H1 (cell line): ENCODE results near the gene ARMC9. TPM values are rescaled to one million over a fixed set of nuclear protein-coding genes. Genes with fewer than 3 reads are reported as not detected.

ENCODE experiments used
- ATF2 ChIP-seq: IDR thresholded peaks from 2 replicates; pipeline ENCODE4 v1.6.1; 2012; ENCODE audit warnings: low read length, inconsistent platforms
- BCL11A ChIP-seq, 2 experiments: IDR thresholded peaks; one replicate each; pipeline ENCODE4 v1.6.1; 2011; ENCODE audit warnings: low read depth in 2 of 2, low read length in 2 of 2, mild to moderate bottlenecking in 2 of 2
- CHD7 ChIP-seq: fragments of 300-600 bp; sonication (generic); IDR thresholded peaks from 2 replicates; pipeline ENCODE4 v1.7.1; 2012; ENCODE audit warnings: low read length, moderate library complexity, mild to moderate bottlenecking, inconsistent platforms; ENCODE audit not compliant: insufficient replicate concordance
- FOSL1 ChIP-seq: IDR thresholded peaks from 2 replicates; pipeline ENCODE4 v1.6.1; 2011; ENCODE audit warnings: mild to moderate bottlenecking, low read depth, low read length, moderate library complexity; ENCODE audit not compliant: insufficient read depth
- RAD21 ChIP-seq, 2 experiments: IDR thresholded peaks in 1 of 2; conservative IDR thresholded peaks in 1 of 2; 2 replicates each; pipeline ENCODE4 v1.6.1; 2011; ENCODE audit warnings: low read depth in 2 of 2, low read length in 2 of 2, improper control_type of control experiment in 1 of 2, inconsistent platforms in 1 of 2, mild to moderate bottlenecking in 1 of 2, moderate library complexity in 1 of 2
- SP4 ChIP-seq: IDR thresholded peaks from 2 replicates; pipeline ENCODE4 v1.6.1; 2012; ENCODE audit warnings: low read length, inconsistent platforms
- polyA plus RNA-seq, 7 experiments: library from polyadenylated mRNA; depleted of rRNA in 3 of 7; stranded (reverse) in 5 of 7; unstranded in 2 of 7; fragments of >200 nt in 5 of 7; fragments of 200-250 nt in 2 of 7; gene quantifications; 1 replicate in 5 of 7; 2 replicates in 1 of 7; 4 replicates in 1 of 7; pipeline versions ENCODE4 v1.2.1 to v1.2.3, GENCODE V29; 2011 to 2013; ENCODE audit warnings: missing spikeins in 2 of 7, mixed read lengths in 2 of 7
- total RNA-seq: library from RNA; stranded (reverse); fragmentation: NEBNext Ultra II Directional; extraction: Animal tissue kit (Norgen Biotek cat#: 25700); gene quantifications from 2 replicates; pipeline ENCODE4 v1.2.1, GENCODE V29; 2021

ARMC9 gene
- total and polyA plus RNA-seq, 2 of the 8 experiments (the other 6 are each of a cell fraction or from before 2014, with no cell fraction given) = 23.2 to 36.1 TPM

GRCh38 chr2:231372326-231372725, 173.9 kb downstream of the ARMC9 start (continued):
- TF ChIP-seq ATF2 (no peak), RAD21 (IDR thresholded peaks at IDR 0.05 in 1 of 2, conservative IDR thresholded peaks at IDR 0.05 in 1 of 2; ENCODE audit: low read depth in 2 of 2, low read length in 2 of 2) (no peak), CHD7 (no peak), BCL11A (IDR thresholded peaks at IDR 0.05; ENCODE audit: low read depth in 2 of 2, low read length in 2 of 2) (no peak), SP4 (no peak), FOSL1 (no peak)
